Loucy (cell line): ENCODE results near the gene DNAH6.
A peak's percentile ranks its signal among the peaks of the same experiment; 100 is the strongest.

Experiments used
- H2AFZ ChIP-seq: fragments of 200-600 bp; sonication (generic); 2 replicates; pipeline ENCODE4 v1.6.0; 2016; ENCODE audit warnings: antibody characterized with exemption, mild to moderate bottlenecking, low read length, moderate library complexity
- H3F3A ChIP-seq: fragments of 200-600 bp; 2 replicates; pipeline ENCODE4 v1.6.0; 2016; ENCODE audit warnings: antibody characterized with exemption, low read depth, mild to moderate bottlenecking
- H3K27me3 ChIP-seq: fragments of 200-600 bp; sonication (generic); 2 replicates; pipeline ENCODE4 v1.6.1; 2014; ENCODE audit warnings: low read length, mild to moderate bottlenecking; ENCODE audit not compliant: insufficient read depth, poor library complexity, severe bottlenecking
- H3K36me3 ChIP-seq: fragments of 200-600 bp; sonication (generic); 2 replicates; pipeline ENCODE4 v1.6.1; 2016; ENCODE audit warnings: low read length; ENCODE audit not compliant: insufficient read depth
- H3K4me1 ChIP-seq: fragments of 200-600 bp; sonication (generic); 2 replicates; pipeline ENCODE4 v1.5.1; 2014; ENCODE audit warnings: low read length, mild to moderate bottlenecking; ENCODE audit not compliant: insufficient read depth, poor library complexity, severe bottlenecking
- H3K4me2 ChIP-seq: fragments of 200-600 bp; sonication (generic); 2 replicates; pipeline ENCODE4 v1.6.0; 2014; ENCODE audit warnings: antibody characterized with exemption, low read length, low read depth, mild to moderate bottlenecking; ENCODE audit not compliant: poor library complexity, severe bottlenecking
- H3K4me3 ChIP-seq: fragments of 200-600 bp; sonication (generic); 2 replicates; pipeline ENCODE4 v1.5.1; 2014; ENCODE audit warnings: low read length, mild to moderate bottlenecking, mixed read lengths; ENCODE audit not compliant: poor library complexity, severe bottlenecking
- H3K79me2 ChIP-seq: fragments of 200-600 bp; sonication (generic); 2 replicates; pipeline ENCODE4 v1.6.1; 2014; ENCODE audit warnings: low read length; ENCODE audit not compliant: insufficient read depth
- H3K9ac ChIP-seq: fragments of 200-600 bp; sonication (generic); 2 replicates; pipeline ENCODE4 v1.6.0; 2014; ENCODE audit warnings: mild to moderate bottlenecking, low read depth, low read length, moderate library complexity; ENCODE audit not compliant: poor library complexity, severe bottlenecking
- H3K9me2 ChIP-seq: fragments of 200-600 bp; sonication (generic); replicated peaks from 2 replicates; pipeline ENCODE4 v1.6.1; 2016; ENCODE audit warnings: low read depth, low read length, mixed read lengths
- H3K9me3 ChIP-seq: fragments of 200-600 bp; sonication (generic); 2 replicates; pipeline ENCODE4 v1.6.1; 2014; ENCODE audit warnings: mild to moderate bottlenecking, antibody characterized with exemption, low read length, low read depth; ENCODE audit not compliant: insufficient read depth
- H4K20me1 ChIP-seq: fragments of 200-600 bp; sonication (generic); 2 replicates; pipeline ENCODE4 v1.6.0; 2014; ENCODE audit warnings: antibody characterized with exemption, low read length, mild to moderate bottlenecking; ENCODE audit not compliant: insufficient read depth, poor library complexity, severe bottlenecking
- EZH2phosphoT487 ChIP-seq: fragments of 200-600 bp; IDR thresholded peaks from 2 replicates; pipeline ENCODE4 v1.6.1; 2018; ENCODE audit warnings: antibody characterized with exemption, mild to moderate bottlenecking, moderate library complexity, borderline replicate concordance
- TF ChIP-seq, protein P1 (sequence below): fragments of 200-600 bp; sonication (generic); conservative IDR thresholded peaks from 2 replicates; pipeline ENCODE4 v1.5.1; 2014; ENCODE audit warnings: mild to moderate bottlenecking, antibody characterized with exemption, low read length

Gene DNAH6

DNA sequence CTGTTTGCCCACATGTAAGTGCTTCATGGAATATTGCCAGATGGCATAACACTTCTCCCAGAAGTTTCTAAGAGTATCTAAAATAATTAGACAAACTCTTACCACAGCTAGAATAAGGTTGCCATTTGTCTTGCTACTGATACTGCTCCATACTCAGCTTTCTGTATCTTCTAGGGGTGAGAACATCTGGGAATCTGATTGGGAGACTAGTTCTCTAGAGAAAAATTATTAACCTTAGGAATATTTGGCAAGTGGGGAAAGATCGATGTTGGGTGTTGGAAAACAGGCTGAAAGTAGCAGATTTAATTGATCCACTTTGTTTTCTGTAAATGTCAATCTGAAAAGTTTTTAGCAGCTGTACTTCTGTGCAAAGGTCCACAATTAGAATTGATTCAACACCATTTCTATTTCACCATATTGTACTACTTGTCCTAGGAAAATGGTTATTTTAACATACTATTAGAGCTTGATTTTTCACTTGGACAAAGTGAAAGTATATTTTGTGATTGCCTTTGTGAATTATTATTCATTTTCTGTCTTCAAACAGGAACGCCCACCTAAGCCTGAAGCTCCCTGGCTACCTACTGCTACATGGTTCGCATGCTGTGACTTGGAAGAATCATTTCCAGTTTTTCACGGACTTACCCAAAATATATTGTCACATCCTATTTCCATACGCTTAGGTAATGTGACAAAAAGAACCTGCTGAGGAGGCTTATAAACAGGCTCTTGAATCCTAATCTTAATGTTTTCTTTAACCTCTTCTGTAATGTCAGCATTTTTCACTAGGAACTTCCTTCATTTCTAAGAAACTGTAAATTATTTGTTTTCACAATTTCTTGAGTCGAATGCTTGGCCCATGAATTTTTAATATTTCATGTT, 216.8 kb downstream of the DNAH6 start:
- H3F3A ChIP-seq, result no peaks in the 10 kb centered on the region
- H3K4me2 ChIP-seq, result no peak overlapping the region
- H3K9me2 ChIP-seq, result no peaks in the 10 kb centered on the region; the same call in 1 of the 2 replicates
- H2AFZ ChIP-seq, result no peak overlapping the region
- no peaks in the 10 kb centered on the region for H3K9me3 ChIP-seq
- no peak overlapping the region for H3K4me3 ChIP-seq
- no peaks in the 10 kb centered on the region for H3K36me3 ChIP-seq
- H3K9ac ChIP-seq, result no peak overlapping the region
- H4K20me1 ChIP-seq, result no peaks in the 10 kb centered on the region
- no peaks in the 10 kb centered on the region for H3K27me3 ChIP-seq
- no peaks in the 10 kb centered on the region for H3K4me1 ChIP-seq
- no peak for TF ChIP-seq EZH2phosphoT487
- TF ChIP-seq, protein P1, sequence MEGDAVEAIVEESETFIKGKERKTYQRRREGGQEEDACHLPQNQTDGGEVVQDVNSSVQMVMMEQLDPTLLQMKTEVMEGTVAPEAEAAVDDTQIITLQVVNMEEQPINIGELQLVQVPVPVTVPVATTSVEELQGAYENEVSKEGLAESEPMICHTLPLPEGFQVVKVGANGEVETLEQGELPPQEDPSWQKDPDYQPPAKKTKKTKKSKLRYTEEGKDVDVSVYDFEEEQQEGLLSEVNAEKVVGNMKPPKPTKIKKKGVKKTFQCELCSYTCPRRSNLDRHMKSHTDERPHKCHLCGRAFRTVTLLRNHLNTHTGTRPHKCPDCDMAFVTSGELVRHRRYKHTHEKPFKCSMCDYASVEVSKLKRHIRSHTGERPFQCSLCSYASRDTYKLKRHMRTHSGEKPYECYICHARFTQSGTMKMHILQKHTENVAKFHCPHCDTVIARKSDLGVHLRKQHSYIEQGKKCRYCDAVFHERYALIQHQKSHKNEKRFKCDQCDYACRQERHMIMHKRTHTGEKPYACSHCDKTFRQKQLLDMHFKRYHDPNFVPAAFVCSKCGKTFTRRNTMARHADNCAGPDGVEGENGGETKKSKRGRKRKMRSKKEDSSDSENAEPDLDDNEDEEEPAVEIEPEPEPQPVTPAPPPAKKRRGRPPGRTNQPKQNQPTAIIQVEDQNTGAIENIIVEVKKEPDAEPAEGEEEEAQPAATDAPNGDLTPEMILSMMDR, result no peak
- H3K79me2 ChIP-seq, result no peaks in the 10 kb centered on the region

DNA sequence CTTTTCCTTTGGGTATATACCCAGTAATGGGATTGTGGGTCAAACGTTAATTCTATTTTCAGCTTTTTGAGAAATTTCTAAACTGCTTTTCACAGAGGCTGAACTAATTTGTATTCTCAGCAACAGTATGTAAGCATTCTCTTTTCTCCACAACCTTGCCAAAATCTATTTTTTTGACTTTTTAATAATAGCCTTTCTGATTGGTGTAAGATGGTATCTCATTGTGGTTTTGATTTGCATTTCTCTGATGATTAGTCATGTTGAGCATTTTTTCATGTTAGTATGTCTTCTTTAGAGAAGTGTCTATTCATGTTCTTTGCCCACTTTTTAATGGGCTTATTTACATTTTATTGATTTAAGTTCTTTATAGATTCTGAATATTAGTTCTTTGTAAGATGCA, 219.1 kb downstream of the DNAH6 start:
- Histone ChIP-seq H3K4me3 (no peak overlapping the region), H3K4me2 (no peak overlapping the region), H3K9me3 (no peaks in the 10 kb centered on the region), H4K20me1 (no peaks in the 10 kb centered on the region), H3K79me2 (no peaks in the 10 kb centered on the region), H3K9ac (no peak overlapping the region), H3K9me2 (no peaks in the 10 kb centered on the region; the same call in 1 of the 2 replicates), H2AFZ (no peak overlapping the region), H3F3A (no peaks in the 10 kb centered on the region), H3K36me3 (no peaks in the 10 kb centered on the region), H3K27me3 (no peaks in the 10 kb centered on the region), H3K4me1 (no peaks in the 10 kb centered on the region)
- TF ChIP-seq EZH2phosphoT487, result no peak
- TF ChIP-seq, protein P1, result no peak

DNA sequence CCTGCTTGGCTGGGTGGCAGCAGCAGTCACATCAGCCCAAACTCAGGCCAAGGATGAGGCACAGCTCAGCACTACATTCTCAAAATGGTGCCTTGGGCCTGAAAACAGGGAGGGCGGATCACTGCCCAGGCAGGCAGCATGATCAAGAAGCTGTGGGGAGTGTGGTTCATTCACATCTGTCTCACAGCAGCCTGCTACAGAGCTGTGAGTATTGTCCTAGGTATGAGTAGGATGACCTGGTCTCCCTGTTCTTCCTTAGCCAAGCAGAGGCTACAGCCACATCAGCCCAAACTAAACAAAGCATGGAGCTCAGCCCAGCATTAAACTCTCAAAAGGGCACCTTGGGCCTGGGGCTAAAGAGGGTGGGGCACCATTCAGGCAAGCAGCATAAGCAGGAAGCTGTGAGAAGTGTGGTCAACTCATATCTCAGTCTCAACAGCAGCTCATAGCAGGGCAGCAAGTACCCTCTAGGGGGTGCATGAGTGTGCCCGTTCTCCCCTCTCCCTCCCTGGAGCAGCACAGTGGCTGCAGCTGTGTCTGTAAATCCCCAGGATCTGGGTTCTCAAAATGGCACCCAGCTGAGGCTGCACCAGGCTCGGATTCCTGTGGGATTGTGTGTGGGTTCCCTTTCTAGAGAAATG, 225.0 kb downstream of the DNAH6 start:
- no peaks in the 10 kb centered on the region for H3K4me1 ChIP-seq

More for the DNA sequence above, 225.0 kb downstream of the DNAH6 start:
- H3K36me3 ChIP-seq, result no peaks in the 10 kb centered on the region
- H3K4me2 ChIP-seq, result no peak overlapping the region
- no peak overlapping the region for H2AFZ ChIP-seq
- H3K9ac ChIP-seq, result no peak overlapping the region
- no peaks in the 10 kb centered on the region for H3K9me3 ChIP-seq
- H3K4me3 ChIP-seq, result no peak overlapping the region
- no peaks in the 10 kb centered on the region for H3K79me2 ChIP-seq
- H3K27me3 ChIP-seq, result no peaks in the 10 kb centered on the region
- no peaks in the 10 kb centered on the region for H3F3A ChIP-seq
- no peaks in the 10 kb centered on the region for H4K20me1 ChIP-seq
- TF ChIP-seq, protein P1, result peak; percentile 55
- TF ChIP-seq EZH2phosphoT487, result no peak
- no peaks in the 10 kb centered on the region; the same call in 1 of the 2 replicates for H3K9me2 ChIP-seq
